Uterus (tissue), 2 donors: Measurements from ENCODE around the gene HIRIP3.

Source experiments
- CTCF ChIP-seq, 4 experiments: fragments of 200-600 bp in 2 of 4; fragments of 450-650 bp in 2 of 4; sonication (generic) in 2 of 4; IDR thresholded peaks; one replicate each; pipeline ENCODE4 v1.5.1; 2016 to 2019; ENCODE audit warnings: antibody characterized with exemption in 4 of 4, mild to moderate bottlenecking in 2 of 4, moderate library complexity in 1 of 4
- POLR2A ChIP-seq, 2 donors: fragments of 450-650 bp; IDR thresholded peaks; one replicate each; pipeline ENCODE4 v1.6.1; 2016; ENCODE audit warnings: antibody characterized with exemption in 2 of 2, mild to moderate bottlenecking in 1 of 2, moderate library complexity in 1 of 2

GRCh38 chr16:30006095-30006473 lies 10.7 kb upstream of the HIRIP3 start:
- TF ChIP-seq CTCF (IDR thresholded peaks at IDR 0.05) (no peak), POLR2A (IDR thresholded peaks at IDR 0.05) (no peak)
